K562 (cell line): ENCODE data around the gene PDZK1IP1. TPM values are rescaled to one million over a fixed set of nuclear protein-coding genes. Genes with fewer than 3 reads are reported as not detected.

Experiments
- CBFA2T2 ChIP-seq: fragments of 450-650 bp; conservative IDR thresholded peaks from 2 replicates; pipeline ENCODE4 v1.6.1; 2017; ENCODE audit warnings: mild to moderate bottlenecking
- MTA2 ChIP-seq: fragments of 450-650 bp; IDR thresholded peaks from 2 replicates; pipeline ENCODE4 v1.6.1; 2016; ENCODE audit warnings: low read depth
- PTBP1 ChIP-seq: fragments of 200-400 bp; formaldehyde crosslinking; IDR thresholded peaks from 2 replicates; pipeline ENCODE4 v1.6.1; 2017; ENCODE audit warnings: low read depth, low read length
- RBM14 ChIP-seq: fragments of 200-400 bp; formaldehyde crosslinking; IDR thresholded peaks from 2 replicates; pipeline ENCODE4 v1.6.1; 2018; ENCODE audit warnings: low read depth, mild to moderate bottlenecking, low read length, moderate library complexity, borderline replicate concordance; ENCODE audit not compliant: insufficient read depth
- TCF7 ChIP-seq: sonication (generic); IDR thresholded peaks from 2 replicates; pipeline ENCODE4 v1.6.1; 2016; ENCODE audit warnings: antibody characterized with exemption, borderline replicate concordance
- XRCC4 ChIP-seq: IDR thresholded peaks from one replicate; pipeline ENCODE4 v1.6.1; 2011; ENCODE audit not compliant: insufficient read depth, insufficient read length; ENCODE audit errors: extremely low read depth
- ZNF77 ChIP-seq: fragments of 250-450 bp; sonication (Bioruptor Pico); IDR thresholded peaks from 2 replicates; pipeline ENCODE4 v1.5.0; 2020
- polyA plus RNA-seq, 8 experiments: library from polyadenylated mRNA; depleted of rRNA in 4 of 8; stranded (reverse) in 5 of 8; unstranded in 3 of 8; fragments of >200 nt; fragmentation: Nextera tagmentation in 2 of 8; fragmentation: Illumina TruSeq in 1 of 8; extraction: Ambion mirVana in 2 of 8; extraction: Trizol in 1 of 8; gene quantifications; 2 replicates each; pipeline versions ENCODE4 v1.2.1 to v1.2.3, GENCODE V29; 2011 to 2014; ENCODE audit warnings: inconsistent platforms in 1 of 8, missing spikeins in 1 of 8
- total RNA-seq, 7 experiments: library from RNA; depleted of rRNA in 6 of 7; stranded (reverse); fragments of >200 nt in 6 of 7; fragmentation: Illumina TruSeq in 2 of 7; extraction: Trizol in 2 of 7; gene quantifications; 2 replicates each; pipeline versions ENCODE4 v1.2.1 to v1.2.3, GENCODE V29; 2011 to 2021; ENCODE audit warnings: low replicate concordance in 1 of 7
- TF ChIP-seq, protein P1 (sequence below), 2 experiments: IDR thresholded peaks; 2 replicates each; pipeline ENCODE4 v1.6.1; 2012; ENCODE audit warnings: improper control_type of control experiment in 2 of 2, low read depth in 2 of 2, low read length in 2 of 2, borderline replicate concordance in 1 of 2
- TF ChIP-seq, protein P2 (sequence below): IDR thresholded peaks from 3 replicates; pipeline ENCODE4 v1.6.1; 2011; ENCODE audit warnings: borderline replicate concordance, mild to moderate bottlenecking; ENCODE audit not compliant: insufficient read length, insufficient read depth
- TF ChIP-seq, protein P3 (sequence below): sonication (generic); formaldehyde crosslinking; IDR thresholded peaks from 2 replicates; pipeline ENCODE4 v1.9.0; 2022; ENCODE audit warnings: mild to moderate bottlenecking, missing genetic modification reagents
- TF ChIP-seq, protein P4 (sequence below): fragments of 450-650 bp; IDR thresholded peaks from 2 replicates; pipeline ENCODE4 v1.7.1; 2018; ENCODE audit warnings: mild to moderate bottlenecking, low read depth; ENCODE audit not compliant: partially characterized antibody
- TF ChIP-seq, protein P5 (sequence below): fragments of 450-650 bp; IDR thresholded peaks from 2 replicates; pipeline ENCODE4 v1.6.1; 2016; ENCODE audit warnings: mild to moderate bottlenecking
- TF ChIP-seq, protein P6 (sequence below): sonication (generic); formaldehyde crosslinking; IDR thresholded peaks from 2 replicates; pipeline ENCODE4 v1.8.1; 2022; ENCODE audit warnings: missing genetic modification reagents
- TF ChIP-seq, protein P7 (sequence below): fragments of 250-450 bp; sonication (Bioruptor Pico); IDR thresholded peaks from 2 replicates; pipeline ENCODE4 v1.4.0; 2020; ENCODE audit warnings: mild to moderate bottlenecking, moderate library complexity

Gene PDZK1IP1
- total and polyA plus RNA-seq, 9 of the 15 experiments (the other 6 are each of a cell fraction or from before 2014, with no cell fraction given), result 0.17 to 0.68 (median 0.53) TPM; not detected in 2

DNA sequence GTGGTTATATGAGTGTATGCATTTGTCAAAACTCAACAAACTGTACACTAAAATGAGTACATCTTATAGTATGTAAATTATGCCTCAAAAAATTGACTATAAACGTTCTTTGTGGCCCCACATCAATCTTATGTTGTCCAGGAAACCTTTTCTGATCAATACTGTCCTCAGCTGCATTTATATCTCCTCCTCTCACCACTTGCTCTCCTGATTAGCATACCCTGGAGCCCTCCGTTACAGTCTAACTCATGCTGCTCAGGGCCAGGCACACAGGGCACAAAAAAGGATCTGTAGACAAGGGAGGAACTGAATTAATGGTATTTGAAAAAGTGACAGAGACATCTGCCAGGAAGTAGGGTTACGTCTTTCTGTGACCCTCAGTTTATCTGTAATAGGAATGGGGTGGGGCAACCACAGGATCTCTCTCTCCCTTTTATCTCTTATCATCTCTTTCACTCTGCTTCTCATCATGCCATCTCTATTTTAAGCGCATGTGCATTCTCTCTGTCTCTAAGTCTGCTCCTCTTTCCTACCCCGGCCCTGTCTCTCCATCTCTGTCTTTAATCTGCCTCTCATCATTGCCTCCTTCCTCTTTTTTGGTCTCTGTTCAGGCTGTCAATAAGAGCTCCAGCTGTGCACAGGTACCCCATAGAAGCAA is 49.2 kb upstream of the PDZK1IP1 start (continued):
- TF ChIP-seq, protein P1, sequence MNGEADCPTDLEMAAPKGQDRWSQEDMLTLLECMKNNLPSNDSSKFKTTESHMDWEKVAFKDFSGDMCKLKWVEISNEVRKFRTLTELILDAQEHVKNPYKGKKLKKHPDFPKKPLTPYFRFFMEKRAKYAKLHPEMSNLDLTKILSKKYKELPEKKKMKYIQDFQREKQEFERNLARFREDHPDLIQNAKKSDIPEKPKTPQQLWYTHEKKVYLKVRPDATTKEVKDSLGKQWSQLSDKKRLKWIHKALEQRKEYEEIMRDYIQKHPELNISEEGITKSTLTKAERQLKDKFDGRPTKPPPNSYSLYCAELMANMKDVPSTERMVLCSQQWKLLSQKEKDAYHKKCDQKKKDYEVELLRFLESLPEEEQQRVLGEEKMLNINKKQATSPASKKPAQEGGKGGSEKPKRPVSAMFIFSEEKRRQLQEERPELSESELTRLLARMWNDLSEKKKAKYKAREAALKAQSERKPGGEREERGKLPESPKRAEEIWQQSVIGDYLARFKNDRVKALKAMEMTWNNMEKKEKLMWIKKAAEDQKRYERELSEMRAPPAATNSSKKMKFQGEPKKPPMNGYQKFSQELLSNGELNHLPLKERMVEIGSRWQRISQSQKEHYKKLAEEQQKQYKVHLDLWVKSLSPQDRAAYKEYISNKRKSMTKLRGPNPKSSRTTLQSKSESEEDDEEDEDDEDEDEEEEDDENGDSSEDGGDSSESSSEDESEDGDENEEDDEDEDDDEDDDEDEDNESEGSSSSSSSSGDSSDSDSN (IDR thresholded peaks at IDR 0.05; ENCODE audit: borderline replicate concordance in 1 of 2, low read depth in 2 of 2, low read length in 2 of 2), result no peak
- TF ChIP-seq, protein P2, sequence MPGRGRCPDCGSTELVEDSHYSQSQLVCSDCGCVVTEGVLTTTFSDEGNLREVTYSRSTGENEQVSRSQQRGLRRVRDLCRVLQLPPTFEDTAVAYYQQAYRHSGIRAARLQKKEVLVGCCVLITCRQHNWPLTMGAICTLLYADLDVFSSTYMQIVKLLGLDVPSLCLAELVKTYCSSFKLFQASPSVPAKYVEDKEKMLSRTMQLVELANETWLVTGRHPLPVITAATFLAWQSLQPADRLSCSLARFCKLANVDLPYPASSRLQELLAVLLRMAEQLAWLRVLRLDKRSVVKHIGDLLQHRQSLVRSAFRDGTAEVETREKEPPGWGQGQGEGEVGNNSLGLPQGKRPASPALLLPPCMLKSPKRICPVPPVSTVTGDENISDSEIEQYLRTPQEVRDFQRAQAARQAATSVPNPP, result no peak
- TF ChIP-seq, protein P3, sequence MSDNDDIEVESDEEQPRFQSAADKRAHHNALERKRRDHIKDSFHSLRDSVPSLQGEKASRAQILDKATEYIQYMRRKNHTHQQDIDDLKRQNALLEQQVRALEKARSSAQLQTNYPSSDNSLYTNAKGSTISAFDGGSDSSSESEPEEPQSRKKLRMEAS (CRISPR knock-in tag), result no peak
- TF ChIP-seq, protein P4, sequence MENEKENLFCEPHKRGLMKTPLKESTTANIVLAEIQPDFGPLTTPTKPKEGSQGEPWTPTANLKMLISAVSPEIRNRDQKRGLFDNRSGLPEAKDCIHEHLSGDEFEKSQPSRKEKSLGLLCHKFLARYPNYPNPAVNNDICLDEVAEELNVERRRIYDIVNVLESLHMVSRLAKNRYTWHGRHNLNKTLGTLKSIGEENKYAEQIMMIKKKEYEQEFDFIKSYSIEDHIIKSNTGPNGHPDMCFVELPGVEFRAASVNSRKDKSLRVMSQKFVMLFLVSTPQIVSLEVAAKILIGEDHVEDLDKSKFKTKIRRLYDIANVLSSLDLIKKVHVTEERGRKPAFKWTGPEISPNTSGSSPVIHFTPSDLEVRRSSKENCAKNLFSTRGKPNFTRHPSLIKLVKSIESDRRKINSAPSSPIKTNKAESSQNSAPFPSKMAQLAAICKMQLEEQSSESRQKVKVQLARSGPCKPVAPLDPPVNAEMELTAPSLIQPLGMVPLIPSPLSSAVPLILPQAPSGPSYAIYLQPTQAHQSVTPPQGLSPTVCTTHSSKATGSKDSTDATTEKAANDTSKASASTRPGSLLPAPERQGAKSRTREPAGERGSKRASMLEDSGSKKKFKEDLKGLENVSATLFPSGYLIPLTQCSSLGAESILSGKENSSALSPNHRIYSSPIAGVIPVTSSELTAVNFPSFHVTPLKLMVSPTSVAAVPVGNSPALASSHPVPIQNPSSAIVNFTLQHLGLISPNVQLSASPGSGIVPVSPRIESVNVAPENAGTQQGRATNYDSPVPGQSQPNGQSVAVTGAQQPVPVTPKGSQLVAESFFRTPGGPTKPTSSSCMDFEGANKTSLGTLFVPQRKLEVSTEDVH, result no peak
- TF ChIP-seq, protein P5, sequence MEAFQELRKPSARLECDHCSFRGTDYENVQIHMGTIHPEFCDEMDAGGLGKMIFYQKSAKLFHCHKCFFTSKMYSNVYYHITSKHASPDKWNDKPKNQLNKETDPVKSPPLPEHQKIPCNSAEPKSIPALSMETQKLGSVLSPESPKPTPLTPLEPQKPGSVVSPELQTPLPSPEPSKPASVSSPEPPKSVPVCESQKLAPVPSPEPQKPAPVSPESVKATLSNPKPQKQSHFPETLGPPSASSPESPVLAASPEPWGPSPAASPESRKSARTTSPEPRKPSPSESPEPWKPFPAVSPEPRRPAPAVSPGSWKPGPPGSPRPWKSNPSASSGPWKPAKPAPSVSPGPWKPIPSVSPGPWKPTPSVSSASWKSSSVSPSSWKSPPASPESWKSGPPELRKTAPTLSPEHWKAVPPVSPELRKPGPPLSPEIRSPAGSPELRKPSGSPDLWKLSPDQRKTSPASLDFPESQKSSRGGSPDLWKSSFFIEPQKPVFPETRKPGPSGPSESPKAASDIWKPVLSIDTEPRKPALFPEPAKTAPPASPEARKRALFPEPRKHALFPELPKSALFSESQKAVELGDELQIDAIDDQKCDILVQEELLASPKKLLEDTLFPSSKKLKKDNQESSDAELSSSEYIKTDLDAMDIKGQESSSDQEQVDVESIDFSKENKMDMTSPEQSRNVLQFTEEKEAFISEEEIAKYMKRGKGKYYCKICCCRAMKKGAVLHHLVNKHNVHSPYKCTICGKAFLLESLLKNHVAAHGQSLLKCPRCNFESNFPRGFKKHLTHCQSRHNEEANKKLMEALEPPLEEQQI, result no peak
- TF ChIP-seq PTBP1, result 0 out of 2 replicates have a peak, but pooled peaks have one; percentile 42
- no peak for TF ChIP-seq CBFA2T2
- TF ChIP-seq XRCC4, result no peak
- no peak for TF ChIP-seq ZNF77 (CRISPR knock-in tag)
- TF ChIP-seq TCF7, result no peak
- TF ChIP-seq, protein P6, sequence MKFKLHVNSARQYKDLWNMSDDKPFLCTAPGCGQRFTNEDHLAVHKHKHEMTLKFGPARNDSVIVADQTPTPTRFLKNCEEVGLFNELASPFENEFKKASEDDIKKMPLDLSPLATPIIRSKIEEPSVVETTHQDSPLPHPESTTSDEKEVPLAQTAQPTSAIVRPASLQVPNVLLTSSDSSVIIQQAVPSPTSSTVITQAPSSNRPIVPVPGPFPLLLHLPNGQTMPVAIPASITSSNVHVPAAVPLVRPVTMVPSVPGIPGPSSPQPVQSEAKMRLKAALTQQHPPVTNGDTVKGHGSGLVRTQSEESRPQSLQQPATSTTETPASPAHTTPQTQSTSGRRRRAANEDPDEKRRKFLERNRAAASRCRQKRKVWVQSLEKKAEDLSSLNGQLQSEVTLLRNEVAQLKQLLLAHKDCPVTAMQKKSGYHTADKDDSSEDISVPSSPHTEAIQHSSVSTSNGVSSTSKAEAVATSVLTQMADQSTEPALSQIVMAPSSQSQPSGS (CRISPR knock-in tag), result no peak
- TF ChIP-seq RBM14, result no peak
- no peak; the same call in 1 of the 2 replicates for TF ChIP-seq MTA2
- TF ChIP-seq, protein P7, sequence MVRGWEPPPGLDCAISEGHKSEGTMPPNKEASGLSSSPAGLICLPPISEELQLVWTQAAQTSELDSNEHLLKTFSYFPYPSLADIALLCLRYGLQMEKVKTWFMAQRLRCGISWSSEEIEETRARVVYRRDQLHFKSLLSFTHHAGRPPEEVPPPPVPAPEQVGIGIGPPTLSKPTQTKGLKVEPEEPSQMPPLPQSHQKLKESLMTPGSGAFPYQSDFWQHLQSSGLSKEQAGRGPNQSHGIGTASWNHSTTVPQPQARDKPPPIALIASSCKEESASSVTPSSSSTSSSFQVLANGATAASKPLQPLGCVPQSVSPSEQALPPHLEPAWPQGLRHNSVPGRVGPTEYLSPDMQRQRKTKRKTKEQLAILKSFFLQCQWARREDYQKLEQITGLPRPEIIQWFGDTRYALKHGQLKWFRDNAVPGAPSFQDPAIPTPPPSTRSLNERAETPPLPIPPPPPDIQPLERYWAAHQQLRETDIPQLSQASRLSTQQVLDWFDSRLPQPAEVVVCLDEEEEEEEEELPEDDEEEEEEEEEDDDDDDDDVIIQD (CRISPR knock-in tag), result no peak
